NCI-H128 (cell line): ENCODE results near the gene CD99L2.
"Not testable (repeated sequence)": the region's sequence is repeated elsewhere in the genome, so short reads cannot be mapped to it uniquely, and the experiment has no call there.

Experiments used
- DNase-seq: peaks from one replicate; lab custom pipeline; 2025; ENCODE audit not compliant: unreplicated experiment; lab: John Stamatoyannopoulos, UW

The CD99L2 gene

GRCh38 chrX:150897421-150898320 lies 797 bp downstream of the CD99L2 start:
- DNase-seq, result no peak

GRCh38 chrX:150896632-150897031 lies 1.8 kb downstream of the CD99L2 start:
- no peak for DNase-seq

GRCh38 chrX:150893936-150894335 lies 4.5 kb downstream of the CD99L2 start:
- no peak for DNase-seq

- no peak for DNase-seq
Observed at GRCh38 chrX:150889131-150889530, 9.3 kb downstream of the CD99L2 start.

- no peak for DNase-seq
Observed at GRCh38 chrX:150887906-150888465, 10.5 kb downstream of the CD99L2 start.

GRCh38 chrX:150887268-150887667 lies 11.2 kb downstream of the CD99L2 start:
- DNase-seq, result not testable (repeated sequence)

- no peak for DNase-seq
Observed at GRCh38 chrX:150886381-150886780, 12.1 kb downstream of the CD99L2 start.

- DNase-seq, result no peak
Observed at GRCh38 chrX:150880808-150881165, 17.7 kb downstream of the CD99L2 start.

- no peak for DNase-seq
Observed at GRCh38 chrX:150879855-150880807, 18.3 kb downstream of the CD99L2 start.

- not testable (repeated sequence) for DNase-seq
Observed at GRCh38 chrX:150875621-150876020, 22.8 kb downstream of the CD99L2 start.

- no peak for DNase-seq
Observed at GRCh38 chrX:150874448-150874847, 24.0 kb downstream of the CD99L2 start.

- no peak for DNase-seq
Observed at GRCh38 chrX:150873616-150874015, 24.9 kb downstream of the CD99L2 start.

GRCh38 chrX:150872773-150873336 lies 25.6 kb downstream of the CD99L2 start:
- DNase-seq, result no peak

- DNase-seq, result no peak
Observed at GRCh38 chrX:150871341-150871811, 27.1 kb downstream of the CD99L2 start.

GRCh38 chrX:150870487-150871340 lies 27.8 kb downstream of the CD99L2 start:
- no peak for DNase-seq

- no peak for DNase-seq
Observed at GRCh38 chrX:150870029-150870428, 28.4 kb downstream of the CD99L2 start.

GRCh38 chrX:150869450-150869849 lies 29.0 kb downstream of the CD99L2 start:
- no peak for DNase-seq

- no peak for DNase-seq
Observed at GRCh38 chrX:150868625-150869024, 29.8 kb downstream of the CD99L2 start.

GRCh38 chrX:150864127-150864526 lies 34.3 kb downstream of the CD99L2 start:
- no peak for DNase-seq

GRCh38 chrX:150863191-150863590 lies 35.3 kb downstream of the CD99L2 start:
- no peak for DNase-seq
